ENCODE data around the gene CEP72.

- TF ChIP-seq CTCF (IDR thresholded peaks at IDR 0.05) (no peak), POLR2AphosphoS5 (IDR thresholded peaks at IDR 0.05) (no peak), POLR2A (IDR thresholded peaks at IDR 0.05) (no peak), EP300 (IDR thresholded peaks at IDR 0.05; ENCODE audit: low read depth) (no peak)
Observed at GRCh38 chr5:626850-627249, 14.7 kb downstream of the CEP72 start.

All from transverse colon (tissue), 4 donors.